Midbrain (tissue), 1 donor: ENCODE measurements around the gene KCNIP3.
"Not testable (repeated sequence)": the region's sequence is repeated elsewhere in the genome, so short reads cannot be mapped to it uniquely, and the experiment has no call there.

ENCODE experiments used
- DNase-seq: peaks from one replicate; lab custom pipeline; 2025; lab: John Stamatoyannopoulos, UW

Gene KCNIP3

GRCh38 chr2:95383635-95384027 is 86.5 kb downstream of the KCNIP3 start:
- no peak for DNase-seq

DNA sequence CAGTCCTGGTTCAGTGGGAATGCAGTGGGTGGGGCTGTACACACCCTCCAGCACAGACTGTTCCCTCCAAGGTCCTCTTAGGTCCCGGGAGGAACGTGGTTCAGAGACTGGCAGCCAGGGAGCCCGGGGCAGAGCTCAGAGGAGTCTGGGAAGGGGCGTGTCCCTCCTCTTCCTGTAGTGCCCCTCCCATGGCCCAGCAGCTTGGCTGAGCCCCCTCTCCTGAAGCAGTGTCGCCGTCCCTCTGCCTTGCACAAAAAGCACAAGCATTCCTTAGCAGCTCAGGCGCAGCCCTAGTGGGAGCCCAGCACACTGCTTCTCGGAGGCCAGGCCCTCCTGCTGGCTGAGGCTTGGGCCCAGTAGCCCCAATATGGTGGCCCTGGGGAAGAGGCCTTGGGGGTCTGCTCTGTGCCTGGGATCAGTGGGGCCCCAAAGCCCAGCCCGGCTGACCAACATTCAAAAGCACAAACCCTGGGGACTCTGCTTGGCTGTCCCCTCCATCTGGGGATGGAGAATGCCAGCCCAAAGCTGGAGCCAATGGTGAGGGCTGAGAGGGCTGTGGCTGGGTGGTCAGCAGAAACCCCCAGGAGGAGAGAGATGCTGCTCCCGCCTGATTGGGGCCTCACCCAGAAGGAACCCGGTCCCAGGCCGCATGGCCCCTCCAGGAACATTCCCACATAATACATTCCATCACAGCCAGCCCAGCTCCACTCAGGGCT is 87.9 kb downstream of the KCNIP3 start:
- DNase-seq = no peak

DNA sequence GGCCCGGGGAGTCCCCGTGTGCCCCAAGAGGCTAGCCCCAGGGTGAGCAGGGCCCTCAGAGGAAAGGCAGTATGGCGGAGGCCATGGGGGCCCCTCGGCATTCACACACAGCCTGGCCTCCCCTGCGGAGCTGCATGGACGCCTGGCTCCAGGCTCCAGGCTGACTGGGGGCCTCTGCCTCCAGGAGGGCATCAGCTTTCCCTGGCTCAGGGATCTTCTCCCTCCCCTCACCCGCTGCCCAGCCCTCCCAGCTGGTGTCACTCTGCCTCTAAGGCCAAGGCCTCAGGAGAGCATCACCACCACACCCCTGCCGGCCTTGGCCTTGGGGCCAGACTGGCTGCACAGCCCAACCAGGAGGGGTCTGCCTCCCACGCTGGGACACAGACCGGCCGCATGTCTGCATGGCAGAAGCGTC is 88.4 kb downstream of the KCNIP3 start:
- DNase-seq = no peak

- no peak for DNase-seq
These were observed 88.9 kb downstream of the KCNIP3 start for GRCh38 chr2:95386031-95386430.

GRCh38 chr2:95387358-95387757 is 90.2 kb downstream of the KCNIP3 start:
- DNase-seq = no peak

DNA sequence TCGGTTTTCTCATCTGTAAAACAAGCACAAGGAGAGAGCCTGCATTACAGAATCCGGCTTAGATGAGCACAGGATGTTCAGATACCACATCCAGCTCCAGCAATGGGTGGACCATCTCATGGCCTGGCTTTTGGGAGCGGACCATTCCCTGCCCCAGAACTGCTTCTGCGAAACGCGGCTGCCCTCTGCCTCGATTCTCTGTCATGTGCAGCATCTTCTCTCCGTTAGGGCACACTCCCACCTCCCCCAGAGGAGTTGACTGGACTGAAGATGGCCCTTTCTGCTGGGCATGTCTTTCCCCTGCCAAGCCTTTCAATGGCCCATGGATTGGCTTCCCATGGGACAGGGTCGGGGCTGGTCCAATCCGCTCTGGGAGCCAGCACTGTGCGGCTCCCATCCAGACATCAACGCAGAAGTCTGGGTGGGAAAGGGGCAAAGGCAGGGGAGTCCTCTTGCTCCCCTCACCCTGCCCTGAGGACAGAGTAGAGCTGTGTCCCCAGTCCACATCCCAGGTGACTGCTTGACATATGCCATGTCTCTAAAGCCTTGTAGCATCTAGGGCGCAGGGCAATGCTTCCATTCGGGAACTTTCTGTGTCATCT is 91.0 kb downstream of the KCNIP3 start:
- no peak for DNase-seq

DNA sequence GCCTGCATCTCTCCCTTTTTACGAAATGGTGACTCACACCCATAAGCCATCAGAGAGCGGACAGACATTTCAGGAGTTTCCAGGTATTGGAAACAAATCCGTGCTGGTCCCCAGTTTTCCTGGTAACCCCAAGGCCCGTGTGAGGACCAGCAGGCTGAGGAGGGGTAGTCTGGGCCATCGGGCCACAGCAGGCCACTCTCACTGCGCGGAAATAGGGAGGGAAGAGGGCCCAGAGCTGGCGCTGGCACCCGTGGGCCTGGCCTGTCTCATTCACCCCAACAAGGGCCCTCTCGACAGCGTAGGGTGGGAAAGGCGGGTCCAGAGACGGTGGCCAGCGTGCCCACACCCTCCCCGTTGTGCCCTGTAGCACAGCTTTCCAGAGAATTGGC is 91.7 kb downstream of the KCNIP3 start:
- no peak for DNase-seq

DNA sequence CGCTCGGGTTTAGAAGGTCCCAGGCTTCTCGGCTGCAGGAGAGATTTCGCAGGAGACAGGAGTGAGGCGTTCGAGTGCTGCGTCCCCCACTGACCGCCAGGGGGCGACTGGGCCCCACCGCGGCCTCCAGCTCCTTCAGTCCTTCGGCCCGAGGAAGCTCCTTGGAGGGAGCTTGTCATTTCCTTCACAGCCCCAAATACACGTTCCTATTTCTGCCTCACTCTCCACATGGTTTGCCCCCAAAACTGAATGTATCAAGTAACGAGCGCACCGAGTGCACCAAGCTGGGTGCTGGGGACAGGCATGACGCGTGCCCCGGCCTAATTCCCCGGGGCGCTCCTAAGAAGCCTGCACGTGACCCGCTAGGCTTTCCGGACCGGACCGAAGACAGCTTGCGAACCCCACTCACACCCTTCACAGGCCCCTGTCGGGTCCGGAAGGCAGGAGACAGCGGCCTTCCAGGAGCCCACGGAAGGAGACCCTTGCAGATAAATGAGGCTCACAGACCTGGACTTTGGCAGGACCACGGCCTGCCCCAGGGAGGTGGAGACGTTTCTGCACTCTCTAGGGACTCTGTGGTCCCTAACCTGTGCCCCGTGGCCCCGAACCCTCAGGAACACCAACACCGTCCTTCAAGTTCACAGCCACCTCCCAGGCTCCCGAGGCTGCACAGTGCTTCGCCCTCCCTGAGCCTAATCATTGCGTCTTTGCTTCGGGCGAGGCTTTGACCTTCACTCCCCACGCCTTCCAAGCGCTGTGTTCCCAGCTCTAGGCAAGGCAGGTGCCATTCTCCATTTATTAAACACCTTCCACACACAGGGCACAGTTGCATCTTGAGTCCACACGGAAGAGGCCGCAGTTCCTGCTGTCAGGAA is 92.3 kb downstream of the KCNIP3 start:
- peak; percentile 52 for DNase-seq

DNA sequence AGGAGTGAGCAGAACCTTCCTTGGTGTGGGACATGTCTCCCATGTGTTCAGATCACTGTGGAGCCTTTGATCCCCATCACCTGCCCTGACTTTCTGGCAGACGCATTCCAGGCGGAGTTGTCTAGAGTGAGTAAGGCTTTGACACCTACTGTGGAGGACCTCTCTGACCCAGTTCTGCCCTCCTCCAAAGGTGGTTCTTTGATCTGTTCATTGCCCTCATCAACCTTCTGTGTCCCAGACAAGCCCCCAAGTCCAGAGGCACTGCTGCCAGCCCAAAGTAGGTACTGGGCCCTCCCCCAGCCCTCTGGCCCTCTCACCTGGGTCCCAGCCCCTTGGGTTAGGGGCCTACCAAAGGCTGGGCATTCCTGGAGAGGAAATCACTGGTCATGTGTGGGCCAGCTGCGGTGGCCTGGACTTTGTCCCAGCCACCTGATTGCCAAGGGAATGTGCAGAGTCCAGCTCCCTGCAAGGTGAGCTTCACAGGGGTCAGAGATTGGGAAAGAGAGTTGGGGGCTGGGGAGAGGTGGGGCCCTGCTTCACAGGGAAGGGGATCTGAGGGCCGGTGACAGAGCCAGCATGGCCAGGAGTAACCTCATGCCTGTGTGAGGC is 93.2 kb downstream of the KCNIP3 start:
- no peak for DNase-seq

- DNase-seq = no peak
These were observed 93.8 kb downstream of the KCNIP3 start for GRCh38 chr2:95390881-95391321.

- DNase-seq = no peak
These were observed 94.6 kb downstream of the KCNIP3 start for GRCh38 chr2:95391641-95392310.

GRCh38 chr2:95392320-95392719 is 95.2 kb downstream of the KCNIP3 start:
- no peak for DNase-seq

- no peak for DNase-seq
These were observed 95.7 kb downstream of the KCNIP3 start for GRCh38 chr2:95392730-95393455.

DNA sequence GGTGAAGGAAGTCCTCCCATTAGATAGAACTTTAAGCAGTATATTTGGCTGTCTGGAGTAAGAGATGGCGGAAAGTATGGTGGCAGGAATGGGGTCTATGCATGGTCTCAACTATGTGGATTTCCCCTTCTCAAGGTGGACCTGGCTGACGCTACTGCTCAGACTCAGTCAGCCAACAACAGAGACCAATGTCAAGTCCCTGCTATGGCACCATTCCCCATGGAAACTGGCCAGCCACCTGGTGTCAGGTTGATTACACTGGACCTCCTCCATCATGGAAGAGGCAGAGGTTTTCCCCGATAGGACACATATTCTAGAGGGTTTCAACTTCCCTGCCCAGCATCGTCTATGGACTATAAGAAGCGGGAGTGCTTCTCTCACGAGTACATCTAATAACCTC is 96.8 kb downstream of the KCNIP3 start:
- DNase-seq = no peak

GRCh38 chr2:95399061-95399460 is 101.9 kb downstream of the KCNIP3 start:
- no peak for DNase-seq

DNA sequence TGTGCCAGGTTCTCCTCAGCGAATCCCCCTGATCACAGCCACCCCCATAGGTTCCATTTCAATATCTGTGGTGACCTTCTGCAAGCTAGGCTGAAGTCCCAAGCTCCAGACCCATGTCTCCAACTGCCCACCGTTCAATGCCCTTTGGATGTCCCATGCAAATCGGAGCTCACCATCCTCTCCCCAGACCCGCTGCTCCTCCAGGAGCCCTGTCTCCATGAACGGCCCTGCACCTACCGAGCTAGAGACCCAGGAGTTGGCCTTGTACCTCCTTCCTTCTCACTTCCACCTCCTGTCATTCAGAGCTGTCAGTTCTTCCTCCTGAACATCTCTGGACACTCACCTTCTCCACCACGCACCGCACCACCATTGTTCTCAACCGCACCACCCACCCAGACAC is 104.3 kb downstream of the KCNIP3 start:
- DNase-seq = no peak

- not testable (repeated sequence) for DNase-seq
These were observed 104.8 kb downstream of the KCNIP3 start for GRCh38 chr2:95402004-95402369.

- DNase-seq = peak; percentile 94
These were observed 105.4 kb downstream of the KCNIP3 start, which contains the start of gene FAHD2A for GRCh38 chr2:95402370-95403203. Gene FAHD2A (plus strand): TSS chr2:95402708. CDS start chr2:95405559, 2,851 bp downstream.

GRCh38 chr2:95403204-95403721 is 106.1 kb downstream of the KCNIP3 start:
- DNase-seq = peak; percentile 34

DNA sequence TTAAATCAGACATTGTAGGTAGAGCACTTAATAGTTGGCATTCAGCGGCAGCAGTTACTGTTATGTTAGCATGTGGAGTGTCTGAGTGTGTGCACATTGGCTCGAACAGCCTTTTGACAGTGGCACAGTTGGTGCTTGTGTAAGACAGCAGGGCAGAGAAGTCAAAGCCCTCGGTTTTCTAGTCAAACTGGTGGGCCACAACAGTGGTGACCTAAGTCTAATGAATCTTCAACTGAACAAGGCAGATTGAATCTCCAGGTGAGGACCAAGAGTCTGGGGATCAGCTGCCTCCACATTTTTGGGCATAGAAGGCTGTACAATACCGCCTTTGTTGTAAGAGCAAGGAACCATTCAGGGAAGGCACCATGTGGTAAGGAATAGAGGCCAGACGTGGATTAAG is 106.7 kb downstream of the KCNIP3 start:
- DNase-seq = not testable (repeated sequence)
